GM10248 (cell line): ENCODE measurements around the gene OGN.

Experiments used
- CTCF ChIA-PET: fragments of 300-600 bp; sonication (Branson Sonifier 250); formaldehyde crosslinking; extraction: SDS; loops from one replicate; lab custom pipeline; 2021; ENCODE audit warnings: antibody characterized with exemption; lab: Yijun Ruan, JAX
- POLR2A ChIA-PET: fragments of 350-650 bp; sonication (Branson Sonifier 250); formaldehyde crosslinking; extraction: SDS; loops from one replicate; lab custom pipeline; 2020; ENCODE audit warnings: antibody characterized with exemption; lab: Yijun Ruan, JAX
- DNase-seq: peaks from one replicate; pipeline ENCODE4 v3.0.0; 2012; ENCODE audit errors: extremely low spot score
- CTCF ChIP-seq: IDR thresholded peaks from 2 replicates; pipeline ENCODE4 v1.5.1; 2012; ENCODE audit warnings: mild to moderate bottlenecking, low read depth; ENCODE audit errors: extremely low read depth, missing control alignments, control extremely low read depth

OGN gene

DNA sequence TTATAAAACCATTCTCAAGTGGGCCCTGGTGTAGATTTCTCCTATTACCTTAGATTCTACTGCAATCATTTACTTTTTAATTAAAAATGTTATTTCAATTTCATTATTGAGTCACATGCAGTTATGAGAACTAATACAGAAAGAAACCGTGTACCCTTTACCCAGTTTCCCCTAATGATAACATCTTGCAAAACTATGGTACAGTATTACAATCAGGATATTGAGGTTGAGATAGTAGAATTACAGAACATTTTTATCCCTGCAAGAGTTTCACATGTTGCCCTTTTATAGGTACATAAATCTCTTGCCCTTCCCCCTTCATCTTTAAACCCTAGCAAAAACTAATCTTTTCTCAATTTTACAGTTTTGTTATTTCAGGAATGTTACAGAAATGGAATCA lies 30.9 kb upstream of the OGN start:
- ChIA-PET POLR2A (no interaction called here), CTCF (no interaction called here)
- no peak for TF ChIP-seq CTCF
- no peak for DNase-seq

GRCh38 chr9:92432972-92433548 lies 28.7 kb upstream of the OGN start:
- TF ChIP-seq CTCF, result no peak
- no peak for DNase-seq
- ChIA-PET CTCF (no interaction called here), POLR2A (no interaction called here)

DNA sequence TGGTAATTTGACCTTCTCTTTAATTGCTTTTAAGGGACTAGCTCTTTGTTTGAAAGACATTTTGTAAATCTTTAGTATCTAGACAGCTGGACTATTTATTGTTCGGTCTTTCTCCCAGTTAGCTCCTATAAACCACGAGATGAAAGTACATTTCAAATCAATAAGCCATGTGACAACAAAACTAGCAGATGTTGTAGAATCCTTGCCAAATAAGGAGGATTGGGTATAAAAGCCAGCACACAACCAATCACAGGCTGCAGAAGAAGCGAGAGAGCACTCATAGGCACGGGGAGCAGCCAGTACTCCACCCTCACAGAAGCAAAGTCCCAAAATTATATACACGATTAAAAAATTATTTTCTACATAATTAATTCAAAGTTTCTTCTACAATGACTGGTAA lies 28.0 kb upstream of the OGN start:
- POLR2A ChIA-PET, result no interaction called here
- CTCF ChIA-PET, result no interaction called here
- no peak for DNase-seq
- no peak for TF ChIP-seq CTCF

- POLR2A ChIA-PET, result no interaction called here
- no peak for DNase-seq
- CTCF ChIA-PET, result interaction anchor here (1.0 kb wide), 1 partner anchor 291 kb away, joined by 3 read pairs; no protein-coding TSS in a partner anchor
- no peak for TF ChIP-seq CTCF
Measured at GRCh38 chr9:92429836-92430235, 25.5 kb upstream of the OGN start.

DNA sequence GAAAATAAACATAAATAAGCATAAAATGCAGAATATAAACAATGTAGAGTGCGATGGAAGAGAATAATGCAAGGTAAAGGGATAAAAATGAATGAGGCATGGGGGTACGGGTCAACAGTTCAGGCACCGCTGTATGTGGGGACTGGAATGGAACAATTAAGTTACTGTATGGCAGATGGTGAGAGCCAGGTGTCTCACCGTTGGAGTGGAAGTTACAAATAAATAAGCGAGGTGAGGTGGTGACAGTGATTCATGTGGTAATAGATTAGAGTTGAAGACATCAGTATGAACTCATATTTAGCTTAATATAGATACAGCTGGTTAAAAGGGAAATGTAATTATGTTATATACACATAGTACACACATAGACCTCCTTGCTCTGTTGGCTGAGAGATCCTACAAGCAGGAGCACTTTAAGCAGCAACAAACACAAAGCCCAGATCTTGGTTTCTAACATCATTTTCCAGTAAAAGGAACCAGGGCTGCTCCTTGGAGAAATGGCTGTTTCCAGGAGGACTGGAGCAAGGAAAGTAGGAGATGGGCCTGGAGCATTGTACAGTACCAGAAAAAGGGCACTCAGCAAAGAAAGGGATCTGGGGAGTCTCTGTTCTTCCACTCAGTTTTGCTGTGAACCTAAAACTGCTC lies 22.2 kb upstream of the OGN start:
- no peak for TF ChIP-seq CTCF
- CTCF ChIA-PET, result interaction anchor here (1.6 to 1.9 kb wide), 2 partner anchors 12 to 17 kb away, joined by 6 to 7 read pairs; no protein-coding TSS in a partner anchor
- no peak for DNase-seq
- POLR2A ChIA-PET, result no interaction called here

DNA sequence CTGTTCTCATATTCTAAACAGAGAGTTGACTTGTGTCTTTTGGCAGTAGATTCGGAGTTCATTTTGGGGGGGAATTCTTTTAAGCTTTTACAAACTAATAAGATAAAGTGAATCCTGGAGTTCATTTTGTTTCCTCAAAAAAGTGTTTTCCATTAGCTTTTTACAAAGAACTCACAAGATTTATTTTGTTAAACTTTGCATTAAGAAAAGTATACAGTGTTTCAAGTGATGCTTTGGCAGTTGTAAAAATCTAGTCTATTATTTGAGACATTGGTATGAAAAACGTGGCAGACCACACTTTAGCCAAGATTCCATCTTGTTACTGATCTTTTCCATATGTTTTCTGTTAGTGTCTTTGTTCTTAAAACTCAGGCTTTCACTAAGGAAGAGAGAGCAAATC lies 21.1 kb upstream of the OGN start:
- ChIA-PET POLR2A (no interaction called here), CTCF (interaction anchor here (1.0 to 1.5 kb wide), 4 partner anchors 9 to 210 kb away, joined by 3 to 4 read pairs (median 3); no protein-coding TSS in a partner anchor)
- TF ChIP-seq CTCF, result no peak
- DNase-seq, result no peak
